Activated naive CD4-positive, alpha-beta T cell treated with anti-CD3 and anti-CD28 coated beads, Interleukin-2, amount 10 ng/mL, durations not matched to agents 7 days and 5 days (primary cell): ENCODE results near the gene MIAT.

ENCODE experiments used
- CTCF ChIA-PET: fragments of 350-600 bp; sonication (Branson Sonifier 250); formaldehyde crosslinking; loops from one replicate; lab custom pipeline; 2021; ENCODE audit warnings: antibody characterized with exemption; lab: Charles Lee
- DNase-seq: peaks from one replicate; pipeline ENCODE4 v3.0.0-alpha.2; 2020
- H3K27ac Mint-ChIP-seq: one replicate; pipeline ENCODE4 v1.8.0; 2021; ENCODE audit warnings: mild to moderate bottlenecking, moderate library complexity, mixed read lengths
- H3K27me3 Mint-ChIP-seq: one replicate; pipeline ENCODE4 v1.8.0; 2021; ENCODE audit warnings: mild to moderate bottlenecking, mixed read lengths
- H3K36me3 Mint-ChIP-seq: one replicate; pipeline ENCODE4 v1.8.0; 2021; ENCODE audit warnings: mixed read lengths
- H3K4me1 Mint-ChIP-seq: one replicate; pipeline ENCODE4 v1.8.0; 2021; ENCODE audit warnings: mixed read lengths
- H3K4me3 Mint-ChIP-seq: one replicate; pipeline ENCODE4 v1.8.0; 2021; ENCODE audit warnings: mild to moderate bottlenecking, moderate library complexity, mixed read lengths
- H3K9me3 Mint-ChIP-seq: one replicate; pipeline ENCODE4 v1.8.0; 2021; ENCODE audit warnings: mixed read lengths

The MIAT gene

GRCh38 chr22:26725012-26725676 lies 67.8 kb downstream of the MIAT start:
- Mint-ChIP-seq H3K4me3 (no peak overlapping the region), H3K4me1 (no peaks in the 10 kb centered on the region), H3K27ac (no peak overlapping the region), H3K36me3 (peaks cover 57% of the 10 kb centered on the region), H3K9me3 (no peaks in the 10 kb centered on the region), H3K27me3 (no peaks in the 10 kb centered on the region)
- no peak for DNase-seq
- CTCF ChIA-PET: no interaction called here
